ENCODE measurements around the gene PRKCH. TPM values are rescaled to one million over a fixed set of nuclear protein-coding genes. Genes with fewer than 3 reads are reported as not detected.

Gene PRKCH
- total and polyA plus RNA-seq, 3 donors from 2014 or later: 15.0 to 26.8 (median 25.4) TPM

- Histone ChIP-seq H3K36me3 (ENCODE audit: low read depth, missing control alignments) (no peaks in the 10 kb centered on the region), H3K9me3 (no peaks in the 10 kb centered on the region), H3K4me3 (no peak overlapping the region), H3K27ac (peak overlapping the region in 1 of 2 donors; percentile 71), H3K4me1 (peaks cover 16% of the 10 kb centered on the region), H3K27me3 (no peaks in the 10 kb centered on the region)
- DNase-seq: no peak
- WGBS, 2 donors: 93 to 95% methylated on average over 1 of the region's 1 CpG
- intact Hi-C loops (cut with DNase I; ENCODE audit: low total_unique reads): loop anchor here (10.0 kb wide), 1 partner anchor 109 kb away; no protein-coding TSS in a partner anchor
- TF ChIP-seq, protein P1, sequence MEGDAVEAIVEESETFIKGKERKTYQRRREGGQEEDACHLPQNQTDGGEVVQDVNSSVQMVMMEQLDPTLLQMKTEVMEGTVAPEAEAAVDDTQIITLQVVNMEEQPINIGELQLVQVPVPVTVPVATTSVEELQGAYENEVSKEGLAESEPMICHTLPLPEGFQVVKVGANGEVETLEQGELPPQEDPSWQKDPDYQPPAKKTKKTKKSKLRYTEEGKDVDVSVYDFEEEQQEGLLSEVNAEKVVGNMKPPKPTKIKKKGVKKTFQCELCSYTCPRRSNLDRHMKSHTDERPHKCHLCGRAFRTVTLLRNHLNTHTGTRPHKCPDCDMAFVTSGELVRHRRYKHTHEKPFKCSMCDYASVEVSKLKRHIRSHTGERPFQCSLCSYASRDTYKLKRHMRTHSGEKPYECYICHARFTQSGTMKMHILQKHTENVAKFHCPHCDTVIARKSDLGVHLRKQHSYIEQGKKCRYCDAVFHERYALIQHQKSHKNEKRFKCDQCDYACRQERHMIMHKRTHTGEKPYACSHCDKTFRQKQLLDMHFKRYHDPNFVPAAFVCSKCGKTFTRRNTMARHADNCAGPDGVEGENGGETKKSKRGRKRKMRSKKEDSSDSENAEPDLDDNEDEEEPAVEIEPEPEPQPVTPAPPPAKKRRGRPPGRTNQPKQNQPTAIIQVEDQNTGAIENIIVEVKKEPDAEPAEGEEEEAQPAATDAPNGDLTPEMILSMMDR (IDR thresholded peaks at IDR 0.05): no peak
- TF ChIP-seq POLR2A (IDR thresholded peaks at IDR 0.05): no peak
Observed at GRCh38 chr14:61326146-61326545, 4.8 kb downstream of the PRKCH start.

- H3K27me3 ChIP-seq: no peaks in the 10 kb centered on the region
- H3K4me1 ChIP-seq: peaks cover 16% of the 10 kb centered on the region
- TF ChIP-seq POLR2A (IDR thresholded peaks at IDR 0.05): no peak
- TF ChIP-seq, protein P1 (IDR thresholded peaks at IDR 0.05): no peak
- 21 to 50% methylated on average over 4 of the region's 4 CpGs for WGBS, 2 donors
- no peaks in the 10 kb centered on the region for H3K36me3 ChIP-seq (ENCODE audit: low read depth, missing control alignments)
- H3K9me3 ChIP-seq: no peaks in the 10 kb centered on the region
- H3K27ac ChIP-seq: peak overlapping the region; percentile 9 to 71
- intact Hi-C loops (cut with DNase I; ENCODE audit: low total_unique reads): loop anchor here (10.0 kb wide), 1 partner anchor 108 kb away; no protein-coding TSS in a partner anchor
- H3K4me3 ChIP-seq: no peak overlapping the region
- peak; percentile 87 for DNase-seq
Observed at GRCh38 chr14:61326847-61327246, 5.5 kb downstream of the PRKCH start.

- Histone ChIP-seq H3K9me3 (no peaks in the 10 kb centered on the region), H3K27ac (peak overlapping the region in 1 of 2 donors; percentile 28), H3K27me3 (no peaks in the 10 kb centered on the region), H3K36me3 (ENCODE audit: low read depth, missing control alignments) (no peaks in the 10 kb centered on the region), H3K4me1 (peaks cover 11% of the 10 kb centered on the region), H3K4me3 (no peak overlapping the region)
- TF ChIP-seq, protein P1 (IDR thresholded peaks at IDR 0.05): no peak
- no peak for TF ChIP-seq POLR2A (IDR thresholded peaks at IDR 0.05)
- no peak for DNase-seq
- intact Hi-C loops (cut with DNase I; ENCODE audit: low total_unique reads): loop anchor here (10.0 kb wide), 1 partner anchor 106 kb away; no protein-coding TSS in a partner anchor
- WGBS, 2 donors: 90 to 91% methylated on average over 4 of the region's 4 CpGs
Observed at GRCh38 chr14:61328626-61329262, 7.4 kb downstream of the PRKCH start.

GRCh38 chr14:61329478-61330051 lies 8.2 kb downstream of the PRKCH start:
- Histone ChIP-seq H3K4me1 (peaks cover 11% of the 10 kb centered on the region), H3K9me3 (no peaks in the 10 kb centered on the region), H3K27ac (peak overlapping the region in 1 of 2 donors; percentile 28), H3K36me3 (ENCODE audit: low read depth, missing control alignments) (no peaks in the 10 kb centered on the region), H3K27me3 (no peaks in the 10 kb centered on the region), H3K4me3 (no peak overlapping the region)
- intact Hi-C loops (cut with DNase I; ENCODE audit: low total_unique reads): loop anchor here (10.0 kb wide), 1 partner anchor 105 kb away; no protein-coding TSS in a partner anchor
- TF ChIP-seq POLR2A (IDR thresholded peaks at IDR 0.05): no peak
- TF ChIP-seq, protein P1 (IDR thresholded peaks at IDR 0.05): no peak
- WGBS, 2 donors: 84 to 88% methylated on average over 8 of the region's 8 CpGs
- DNase-seq: no peak
